GM18909 (cell line): ENCODE data around the gene PTPN23.

Experiments
- ATAC-seq: cut with Tn5 transposase; IDR thresholded peaks from one replicate; pipeline ENCODE4 v1.9.1; 2021; ENCODE audit warnings: mild to moderate bottlenecking; ENCODE audit not compliant: unreplicated experiment, poor library complexity

Gene PTPN23

GRCh38 chr3:47405820-47406761 lies 25.3 kb downstream of the PTPN23 start:
- no peak for ATAC-seq

- ATAC-seq = no peak
Measured at GRCh38 chr3:47406762-47407149, 25.9 kb downstream of the PTPN23 start.

GRCh38 chr3:47407237-47407636 lies 26.4 kb downstream of the PTPN23 start:
- no peak for ATAC-seq

- no peak for ATAC-seq
Measured at GRCh38 chr3:47407896-47408838, 27.3 kb downstream of the PTPN23 start.

- no peak for ATAC-seq
Measured at GRCh38 chr3:47408839-47409229, 28.0 kb downstream of the PTPN23 start.

GRCh38 chr3:47409284-47409683 lies 28.5 kb downstream of the PTPN23 start:
- ATAC-seq = no peak

GRCh38 chr3:47409688-47410416 lies 29.0 kb downstream of the PTPN23 start:
- no peak for ATAC-seq

- no peak for ATAC-seq
Measured at GRCh38 chr3:47410417-47410720, 29.5 kb downstream of the PTPN23 start.

- no peak for ATAC-seq
Measured at GRCh38 chr3:47410801-47411646, 30.2 kb downstream of the PTPN23 start.

- no peak for ATAC-seq
Measured at GRCh38 chr3:47411696-47412452, 31.1 kb downstream of the PTPN23 start.

GRCh38 chr3:47412453-47412756 lies 31.6 kb downstream of the PTPN23 start:
- no peak for ATAC-seq

GRCh38 chr3:47412842-47413520 lies 32.2 kb downstream of the PTPN23 start:
- ATAC-seq = no peak

GRCh38 chr3:47413751-47414150 lies 32.9 kb downstream of the PTPN23 start:
- ATAC-seq = no peak

GRCh38 chr3:47414161-47414564 lies 33.3 kb downstream of the PTPN23 start:
- no peak for ATAC-seq

- no peak for ATAC-seq
Measured at GRCh38 chr3:47414666-47415587, 34.1 kb downstream of the PTPN23 start.

GRCh38 chr3:47416041-47416440 lies 35.2 kb downstream of the PTPN23 start:
- ATAC-seq = no peak
